Left lobe of liver (tissue), 2 donors: ENCODE results near the gene TSPOAP1. TPM values are rescaled to one million over a fixed set of nuclear protein-coding genes. Genes with fewer than 3 reads are reported as not detected.

ENCODE experiments used
- ATAC-seq: fragments of 200-7000 bp; cut with Tn5 transposase; one replicate; pipeline ENCODE4 v1.9.1; 2020; ENCODE audit warnings: mild to moderate bottlenecking, moderate library complexity
- DNase-seq: peaks from one replicate; pipeline ENCODE4 v3.0.0-alpha.2; 2020; ENCODE audit warnings: low spot score
- total RNA-seq: library from RNA; stranded (reverse); gene quantifications from one replicate; pipeline ENCODE4 v1.2.1, GENCODE V29; 2021
- donor health status: DM: no; HTN: no; CAD: no; lungs with moderate emphysema.
- donor health status: DM: no; HTN: yes; CAD: no.

TSPOAP1 gene
- total RNA-seq, 1 donor from 2014 or later, result 6.5 TPM

DNA sequence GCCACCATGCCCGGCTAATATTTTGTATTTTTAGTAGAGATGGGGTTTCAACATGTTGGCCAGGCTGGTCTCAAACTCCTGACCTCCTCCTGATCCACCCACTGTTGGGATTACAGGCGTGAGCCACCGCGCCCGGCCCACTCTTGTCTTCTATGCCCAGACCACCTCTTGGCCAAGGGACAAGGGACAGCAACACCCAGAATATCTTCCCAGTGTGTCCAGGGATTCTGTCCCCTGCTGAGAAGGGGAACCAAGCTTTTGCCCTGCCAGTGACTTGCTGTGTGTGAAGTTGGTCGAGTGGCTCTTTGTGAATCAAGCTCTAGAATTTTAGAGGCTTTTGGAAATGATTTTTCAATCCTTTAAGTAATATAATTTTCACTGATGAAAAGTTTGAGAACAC lies 46.2 kb downstream of the TSPOAP1 start:
- DNase-seq (no peak), ATAC-seq (no peak)

DNA sequence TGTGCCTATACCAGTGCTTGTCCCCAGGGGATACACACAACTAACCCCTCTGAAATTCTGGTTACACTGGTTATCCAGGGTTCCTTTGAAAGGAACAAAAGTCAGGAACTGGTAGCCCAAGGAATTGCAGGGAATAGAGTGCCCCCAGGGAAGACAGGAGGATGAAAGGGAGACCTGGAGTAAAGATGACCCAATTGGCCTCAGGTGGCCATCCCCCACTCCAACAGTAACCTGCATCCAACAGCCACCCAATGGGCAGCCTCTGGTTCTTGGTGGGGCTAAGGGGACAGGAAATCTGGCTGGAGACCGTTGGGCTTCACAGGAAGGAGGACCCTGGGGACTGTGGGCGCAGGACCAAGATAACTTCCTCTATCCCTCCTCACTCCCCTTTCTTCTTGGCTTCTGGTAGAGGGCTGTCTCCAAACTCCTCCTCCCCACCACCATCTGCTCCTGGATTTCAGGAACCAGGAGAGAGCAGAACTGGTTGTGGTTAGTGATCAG lies 47.0 kb downstream of the TSPOAP1 start:
- ATAC-seq (no peak), DNase-seq (no peak)

DNA sequence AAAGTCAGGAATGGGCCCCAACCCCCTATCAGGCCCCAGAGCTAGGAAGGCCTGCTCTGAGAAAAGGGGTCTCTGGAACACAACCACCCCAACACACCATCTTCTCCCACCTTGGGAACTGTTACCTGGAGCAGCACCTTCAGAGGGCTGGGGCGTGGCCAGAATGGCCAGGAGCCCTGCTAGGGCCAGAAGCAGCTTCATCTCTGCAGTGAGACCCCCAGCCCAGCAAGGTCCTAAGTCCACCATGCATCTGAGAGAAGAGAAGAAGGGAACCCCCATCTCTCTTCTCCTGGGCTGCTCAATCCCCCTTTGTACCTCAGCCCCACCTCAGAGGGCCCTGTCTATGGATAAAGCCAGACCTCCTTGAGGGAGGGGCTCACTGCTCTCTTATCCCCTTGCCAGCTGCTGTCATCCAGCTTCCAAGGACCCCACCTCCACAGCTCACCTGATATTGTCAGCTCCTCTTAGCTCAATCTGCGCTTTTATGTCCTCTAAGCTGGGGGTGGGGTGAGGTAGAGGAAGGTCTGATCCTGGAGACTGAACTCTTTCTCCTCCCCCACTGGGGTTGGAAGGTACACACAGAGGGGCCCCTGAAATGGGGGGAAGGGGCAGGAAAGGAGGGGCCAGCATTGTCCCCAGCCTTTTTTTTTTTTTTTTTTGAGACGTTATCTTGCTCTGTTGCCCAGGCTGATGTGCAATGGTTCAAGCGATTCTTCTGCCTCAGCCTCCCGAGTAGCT lies 47.9 kb downstream of the TSPOAP1 start, which contains the start of gene MPO:
MPO (minus strand) TSS at position 456 of the 738 bp plus-strand sequence; CDS start at position 279, 177 bp downstream.
- DNase-seq (no peak), ATAC-seq (no peak)

DNA sequence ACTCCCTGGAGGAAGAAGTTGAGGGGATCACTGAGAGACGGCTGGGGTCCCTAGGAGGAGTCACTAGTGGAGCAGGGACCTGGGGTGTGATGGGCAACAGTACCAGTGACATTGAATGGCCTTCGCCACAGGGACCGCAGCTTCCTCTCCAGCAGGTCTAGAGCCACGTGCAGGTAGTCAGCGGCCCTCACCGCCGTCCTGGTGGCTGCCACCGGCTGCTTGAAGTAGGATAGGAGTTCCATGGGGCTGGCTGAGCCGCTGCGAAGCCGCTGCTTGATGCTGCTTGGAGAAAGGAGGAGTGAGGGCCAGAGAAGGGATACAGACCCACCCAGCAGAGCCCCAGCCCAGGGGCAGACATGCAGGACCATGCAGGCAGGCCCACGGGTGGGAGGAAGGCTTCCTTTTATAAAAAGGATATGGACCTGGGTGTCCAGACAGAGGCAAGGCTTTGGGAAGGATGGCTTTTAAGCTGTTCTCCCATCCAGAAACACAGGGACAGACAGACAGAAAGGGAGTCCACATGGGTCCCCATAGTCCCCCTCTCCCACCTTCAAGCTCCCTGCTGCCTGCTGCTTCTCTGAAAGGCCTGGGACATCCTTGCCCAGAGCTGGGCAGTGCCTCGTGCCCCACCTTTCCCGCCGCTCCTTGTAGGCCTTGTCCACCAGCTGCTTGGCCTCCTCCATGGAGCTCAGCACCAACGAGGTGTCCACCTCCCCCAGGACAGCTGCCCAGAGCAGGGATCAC lies 48.7 kb downstream of the TSPOAP1 start:
- DNase-seq (no peak), ATAC-seq (no peak)

DNA sequence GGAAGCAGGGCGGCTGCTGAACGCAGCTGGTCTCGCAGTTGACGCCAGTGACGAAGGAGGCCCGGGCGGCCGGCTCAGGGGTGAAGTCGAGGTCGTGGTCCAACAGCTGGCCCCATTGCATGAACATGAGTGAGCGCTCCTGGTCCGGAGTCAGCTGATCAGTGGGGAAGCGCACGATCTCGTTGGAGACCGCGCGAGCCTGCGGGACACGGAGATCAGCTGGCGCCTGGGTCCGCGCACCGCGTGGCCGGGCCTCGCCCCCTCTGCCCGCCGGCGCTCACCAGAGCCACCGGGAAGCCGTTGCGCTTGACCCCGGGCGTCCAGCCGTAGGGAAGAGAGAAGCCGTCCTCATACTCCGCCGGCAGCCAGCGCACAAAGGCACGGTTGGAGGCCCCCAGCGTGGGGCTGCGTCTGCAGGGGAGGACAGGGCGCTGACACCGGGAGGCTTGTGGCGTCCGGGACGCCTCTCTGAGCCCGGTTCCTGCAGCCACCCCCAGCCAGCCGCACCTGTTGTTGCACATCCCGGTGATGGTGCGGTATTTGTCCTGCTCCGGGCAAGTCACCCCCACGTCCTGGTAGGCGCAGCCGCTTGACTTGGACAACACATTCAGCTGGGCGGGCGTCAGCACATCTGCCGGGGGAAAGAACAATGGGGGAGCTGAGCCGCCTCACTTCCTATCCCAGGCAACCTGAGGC lies 49.4 kb downstream of the TSPOAP1 start:
- DNase-seq (no peak), ATAC-seq (peak; percentile 74)

DNA sequence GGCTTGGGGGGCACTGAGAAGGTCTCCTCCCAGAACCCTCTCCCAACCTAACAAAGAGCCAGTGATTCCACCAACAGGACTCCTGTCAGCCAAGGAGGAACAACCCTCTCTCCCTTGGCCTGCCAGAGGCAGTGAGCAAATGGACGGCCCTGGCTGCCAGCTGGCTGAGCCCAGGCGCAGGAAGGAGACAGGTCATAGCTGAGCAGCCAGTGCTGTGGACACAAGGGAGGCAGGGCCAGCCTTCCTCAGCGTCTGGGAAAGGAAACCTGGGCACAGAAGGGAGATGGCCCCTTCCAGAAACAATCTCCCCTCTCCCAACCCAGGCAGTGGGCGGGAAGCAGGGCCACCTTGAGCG lies 50.0 kb downstream of the TSPOAP1 start:
- no peak for DNase-seq
- peak; percentile 81 for ATAC-seq

DNA sequence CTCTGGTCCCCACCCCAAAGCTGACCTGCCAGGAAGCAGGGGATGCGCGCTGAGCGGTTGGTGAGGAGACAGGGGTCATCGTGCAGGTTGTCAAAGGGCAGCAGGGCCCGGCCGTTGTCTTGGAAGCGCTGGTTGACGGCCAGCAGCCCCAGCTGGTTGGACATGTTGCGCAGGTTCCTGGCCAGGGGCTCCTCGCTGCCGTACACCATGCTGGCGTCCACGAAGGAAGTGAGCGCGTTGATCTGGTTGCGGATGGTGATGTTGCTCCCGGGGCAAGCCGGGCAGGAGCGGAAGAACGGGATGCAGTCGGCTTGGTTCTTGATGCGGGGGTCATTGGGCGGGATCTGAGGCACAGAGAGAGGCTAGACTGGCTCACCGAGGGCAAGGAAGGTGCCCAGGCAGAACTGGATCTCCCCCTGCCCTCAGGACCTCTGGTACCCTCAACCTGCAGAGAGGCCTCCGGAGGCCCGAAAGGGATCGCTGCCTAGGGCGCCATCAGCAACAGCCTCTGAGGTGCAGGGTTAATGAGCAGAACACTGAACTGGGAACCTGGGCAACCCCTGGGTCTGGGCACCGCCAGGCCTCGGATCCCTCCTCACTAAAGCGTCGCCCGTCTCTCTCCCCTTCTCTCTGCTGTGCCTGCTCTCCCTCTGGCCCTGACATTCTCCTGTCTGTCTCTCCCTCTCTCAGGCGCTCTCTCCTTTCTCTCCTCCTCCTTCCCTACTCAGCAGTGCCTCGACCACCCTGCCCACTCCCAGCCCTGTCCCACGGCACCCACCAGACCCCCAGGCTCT lies 50.6 kb downstream of the TSPOAP1 start:
- DNase-seq (no peak), ATAC-seq (no peak)

DNA sequence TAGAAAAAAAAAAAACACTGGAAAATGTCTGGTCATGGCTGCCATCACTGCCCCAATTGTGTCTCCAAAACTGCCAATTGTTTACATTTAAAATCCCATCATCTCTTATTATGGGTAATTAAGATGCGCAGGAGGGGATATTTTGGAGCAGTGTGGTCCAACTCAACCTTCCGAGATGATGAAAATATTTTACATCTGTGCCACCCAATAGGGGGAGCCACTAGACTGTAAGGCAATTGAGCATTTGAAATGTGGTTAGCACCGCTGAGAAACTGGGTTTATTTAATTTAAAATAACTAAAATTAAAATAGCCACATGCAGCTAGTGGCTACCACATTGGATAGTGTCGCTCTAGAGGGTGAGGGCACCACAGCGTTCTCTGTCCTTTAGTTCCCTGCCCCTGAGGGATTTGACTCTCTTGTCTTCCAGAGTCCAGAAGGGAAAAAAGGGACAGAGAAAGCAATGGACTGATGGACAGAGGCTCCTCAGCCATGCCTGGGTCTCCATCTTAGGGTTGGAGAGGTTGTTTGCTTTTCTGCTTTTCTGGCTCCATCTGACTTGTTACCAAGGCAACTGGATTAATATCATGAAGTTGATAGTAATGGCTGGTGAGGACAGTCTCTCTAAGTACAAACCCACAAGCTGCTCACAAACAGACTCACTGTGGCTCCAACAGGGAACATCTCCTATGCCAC lies 51.3 kb downstream of the TSPOAP1 start:
- no peak for DNase-seq
- no peak for ATAC-seq

DNA sequence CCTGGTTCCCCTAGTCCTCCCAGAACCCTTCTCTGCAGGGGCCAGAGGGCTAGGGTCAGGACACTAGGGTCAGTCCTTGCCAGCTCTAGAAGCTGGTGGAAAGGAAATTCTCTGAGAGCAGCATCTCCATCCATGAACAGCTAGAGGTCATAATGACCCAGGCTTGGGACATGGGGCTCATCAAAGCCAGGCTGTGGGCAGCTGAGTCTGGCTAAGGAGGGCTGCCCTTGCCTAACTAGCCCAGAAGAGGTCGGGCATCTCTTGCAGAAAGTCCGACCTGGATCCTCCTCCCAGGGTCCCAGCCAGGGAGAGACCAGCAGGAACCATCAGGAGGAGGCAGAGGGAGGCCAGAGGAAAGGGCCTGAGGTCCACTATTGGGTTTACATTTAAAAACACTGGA lies 52.2 kb downstream of the TSPOAP1 start:
- DNase-seq (no peak), ATAC-seq (no peak)

DNA sequence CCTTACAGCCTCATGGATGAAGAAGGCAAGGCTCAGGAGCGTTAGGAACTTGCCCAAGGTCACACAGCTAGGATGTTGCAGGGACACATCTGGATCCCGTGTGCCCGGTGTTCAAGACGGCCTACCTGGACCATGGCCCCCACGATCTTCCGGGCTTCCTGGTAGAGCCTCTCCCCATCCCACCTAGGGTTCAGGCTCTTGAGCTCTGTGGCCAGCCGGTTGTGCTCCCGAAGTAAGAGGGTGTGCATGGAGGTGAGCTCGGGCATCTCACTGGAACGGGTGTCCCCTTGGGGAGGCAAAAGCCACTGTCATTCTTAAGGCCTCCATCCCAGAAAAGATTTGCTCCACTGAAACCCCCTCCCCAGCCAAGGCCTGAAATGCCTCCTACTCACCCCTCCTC lies 53.2 kb downstream of the TSPOAP1 start:
- ATAC-seq, result no peak
- no peak for DNase-seq

DNA sequence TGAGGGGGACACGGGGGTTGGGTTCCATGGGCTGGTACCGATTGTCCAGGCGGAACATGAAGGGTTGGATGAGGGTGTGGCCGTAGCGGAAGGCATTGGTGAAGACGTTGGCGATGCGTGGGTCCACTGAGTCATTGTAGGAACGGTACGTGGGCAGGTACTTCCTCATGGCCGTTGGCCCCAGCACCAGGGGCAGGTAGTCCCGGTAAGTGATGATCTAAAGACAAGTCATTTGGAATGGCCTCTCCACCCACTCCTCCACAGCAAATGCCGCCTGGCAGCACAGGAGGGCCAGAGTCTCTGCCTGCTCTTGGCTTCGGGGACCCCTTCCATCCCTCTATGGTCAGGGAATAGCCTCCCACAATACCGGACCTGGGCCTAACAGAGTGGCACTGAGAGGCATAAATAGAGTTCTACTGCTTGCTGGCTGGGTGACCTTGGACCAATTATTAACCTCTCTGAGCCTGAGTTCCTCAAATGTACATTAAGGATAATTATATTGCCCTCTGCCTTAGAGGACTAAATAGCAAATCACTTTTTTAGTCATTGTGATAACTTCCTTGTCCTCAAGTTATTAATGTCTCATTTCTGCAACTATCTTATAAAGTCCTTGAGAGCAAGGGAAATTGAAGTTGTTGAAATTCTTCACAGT lies 55.0 kb downstream of the TSPOAP1 start:
- ATAC-seq (no peak), DNase-seq (no peak)

DNA sequence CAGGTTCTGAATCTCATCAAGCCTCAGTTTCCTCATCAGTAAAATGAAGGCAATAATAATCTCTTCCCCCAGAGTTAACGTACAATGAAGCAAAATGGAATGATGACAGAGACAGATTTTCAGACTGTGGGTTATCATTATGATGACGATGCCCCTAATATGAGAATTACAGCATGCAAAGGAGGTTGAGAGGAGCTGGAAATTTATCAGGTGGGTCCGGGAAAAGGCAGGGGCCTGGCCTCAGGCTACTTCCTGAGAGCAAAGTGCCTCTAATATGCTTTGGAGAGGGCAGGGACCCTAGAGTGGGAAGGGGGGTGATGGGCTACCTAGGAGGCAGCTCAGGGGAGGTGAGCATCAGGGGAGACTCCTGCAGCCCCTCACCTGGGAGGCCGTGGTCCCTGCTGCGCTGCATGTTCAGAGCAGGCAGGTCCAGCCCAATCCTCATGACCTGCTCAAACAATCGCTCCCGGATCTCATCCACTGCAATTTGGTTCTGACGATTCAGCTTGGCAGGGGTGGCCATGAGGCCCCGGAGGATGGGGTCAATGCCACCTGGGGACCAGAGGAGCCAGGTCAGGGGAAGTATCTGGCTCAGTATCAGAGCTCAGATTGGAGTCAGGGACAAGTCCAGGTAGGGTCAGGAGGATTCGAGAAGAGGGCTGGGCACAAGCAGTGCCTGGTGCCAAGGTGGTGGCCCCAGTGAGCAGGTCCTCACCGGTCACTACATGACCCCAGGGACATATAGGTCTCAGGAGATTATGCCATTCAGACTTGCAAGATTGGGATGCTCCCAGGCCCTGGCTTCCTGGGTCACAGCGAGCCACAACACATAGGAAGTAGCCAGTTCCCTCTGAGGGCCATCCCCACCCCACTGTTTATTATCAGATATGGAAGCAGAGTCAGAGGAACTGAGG lies 56.0 kb downstream of the TSPOAP1 start:
- ATAC-seq (no peak), DNase-seq (no peak)

DNA sequence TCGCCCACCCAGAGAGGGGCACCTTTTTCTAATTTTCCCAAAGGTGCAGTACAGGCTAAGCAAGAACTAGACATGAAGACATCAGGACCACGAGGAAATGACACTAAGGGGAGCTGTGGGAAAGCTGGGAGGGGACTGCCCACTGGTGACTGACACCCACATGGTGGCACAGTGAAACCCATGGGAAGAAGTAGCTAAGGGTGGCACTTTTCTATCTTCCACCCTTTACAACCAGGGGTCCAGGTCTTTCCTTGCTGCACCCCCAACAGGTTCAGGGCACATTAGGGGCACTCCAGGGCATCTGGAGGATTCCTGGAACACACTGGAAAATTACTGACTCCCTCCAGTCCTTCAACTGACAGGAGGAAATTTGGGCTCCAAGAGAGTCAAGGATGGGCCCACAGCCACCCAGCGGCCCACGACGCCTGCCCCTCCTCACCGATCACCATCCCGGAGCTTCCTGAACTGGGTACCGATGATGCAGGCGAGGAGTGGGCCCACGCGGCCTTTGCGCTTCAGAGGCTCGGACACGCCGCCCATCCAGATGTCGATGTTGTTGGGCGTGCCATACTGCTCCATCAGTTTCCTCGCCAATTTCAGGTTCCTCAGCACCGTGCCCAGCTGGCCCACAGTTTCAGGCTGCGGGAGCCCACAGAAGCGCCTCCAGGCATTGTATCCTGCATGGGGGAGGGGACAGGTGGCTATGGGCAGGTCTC lies 57.2 kb downstream of the TSPOAP1 start:
- ATAC-seq (no peak), DNase-seq (no peak)

DNA sequence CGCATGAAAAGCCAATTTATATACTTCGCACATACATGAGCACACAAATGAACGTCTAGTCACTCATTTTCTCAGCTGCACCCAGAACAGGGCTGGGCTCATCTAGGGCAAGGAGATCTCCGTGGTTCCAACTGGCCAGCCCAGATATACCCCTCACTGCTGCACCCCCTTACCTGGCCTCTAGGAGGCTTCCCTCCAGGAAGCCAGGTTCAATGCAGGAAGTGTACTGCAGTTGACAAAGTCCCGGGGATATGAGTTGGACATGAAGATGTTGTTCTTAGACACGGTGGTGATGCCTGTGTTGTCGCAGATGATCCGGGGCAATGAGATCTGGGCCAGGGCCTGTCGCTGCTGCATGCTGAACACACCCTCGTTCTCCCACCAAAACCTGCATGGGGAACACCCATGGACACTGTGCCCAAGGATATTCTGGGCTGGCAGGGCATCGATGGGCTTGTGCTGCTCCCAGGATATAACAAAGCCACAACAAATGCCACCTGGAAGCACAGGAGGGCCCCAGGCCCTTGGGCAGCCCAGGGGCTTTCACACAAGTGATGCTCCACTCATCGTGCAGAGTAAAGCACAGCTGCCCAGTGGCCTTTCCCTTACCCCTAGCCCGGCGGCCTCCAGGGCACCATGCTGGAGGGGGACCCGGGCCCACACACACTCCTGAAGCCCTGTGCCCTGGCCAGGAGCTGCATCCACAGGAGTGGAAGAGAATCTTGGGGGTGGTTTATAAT lies 57.9 kb downstream of the TSPOAP1 start:
- ATAC-seq (no peak), DNase-seq (no peak)

DNA sequence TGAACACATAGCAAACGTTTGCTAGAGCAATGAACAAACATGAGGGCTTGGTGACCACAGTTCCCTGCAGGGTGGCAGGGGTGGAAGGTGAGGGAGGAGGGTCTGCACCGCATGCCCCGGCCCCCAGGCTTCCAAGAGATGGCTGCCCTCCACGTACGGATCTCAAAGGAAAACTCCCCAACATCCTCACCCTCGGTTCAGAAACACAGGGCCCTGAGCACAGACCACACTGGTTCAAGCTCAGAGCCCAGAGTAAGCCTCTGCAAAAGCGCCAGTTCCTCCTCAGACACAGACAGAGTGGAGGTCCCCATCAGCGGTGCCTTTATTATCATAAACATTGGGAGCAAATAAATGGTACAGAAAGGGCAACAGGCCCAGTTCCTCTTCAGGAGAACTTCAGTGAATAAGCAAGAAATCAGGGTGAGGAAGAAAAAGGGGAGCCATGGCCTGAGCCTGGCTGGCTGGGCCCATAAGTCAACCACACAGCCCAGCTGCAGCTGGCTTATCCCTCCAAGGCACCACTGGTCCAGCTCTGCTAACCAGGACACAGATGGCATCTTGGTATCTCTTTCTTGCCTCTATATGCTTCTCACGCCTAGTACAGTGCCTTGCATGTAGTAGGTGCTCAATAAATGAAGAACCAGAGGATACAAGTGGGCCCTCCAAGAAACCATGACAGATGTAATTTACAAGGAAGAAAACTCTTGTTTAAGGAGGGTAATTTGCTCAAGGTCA lies 58.9 kb downstream of the TSPOAP1 start:
- DNase-seq (no peak), ATAC-seq (no peak)

DNA sequence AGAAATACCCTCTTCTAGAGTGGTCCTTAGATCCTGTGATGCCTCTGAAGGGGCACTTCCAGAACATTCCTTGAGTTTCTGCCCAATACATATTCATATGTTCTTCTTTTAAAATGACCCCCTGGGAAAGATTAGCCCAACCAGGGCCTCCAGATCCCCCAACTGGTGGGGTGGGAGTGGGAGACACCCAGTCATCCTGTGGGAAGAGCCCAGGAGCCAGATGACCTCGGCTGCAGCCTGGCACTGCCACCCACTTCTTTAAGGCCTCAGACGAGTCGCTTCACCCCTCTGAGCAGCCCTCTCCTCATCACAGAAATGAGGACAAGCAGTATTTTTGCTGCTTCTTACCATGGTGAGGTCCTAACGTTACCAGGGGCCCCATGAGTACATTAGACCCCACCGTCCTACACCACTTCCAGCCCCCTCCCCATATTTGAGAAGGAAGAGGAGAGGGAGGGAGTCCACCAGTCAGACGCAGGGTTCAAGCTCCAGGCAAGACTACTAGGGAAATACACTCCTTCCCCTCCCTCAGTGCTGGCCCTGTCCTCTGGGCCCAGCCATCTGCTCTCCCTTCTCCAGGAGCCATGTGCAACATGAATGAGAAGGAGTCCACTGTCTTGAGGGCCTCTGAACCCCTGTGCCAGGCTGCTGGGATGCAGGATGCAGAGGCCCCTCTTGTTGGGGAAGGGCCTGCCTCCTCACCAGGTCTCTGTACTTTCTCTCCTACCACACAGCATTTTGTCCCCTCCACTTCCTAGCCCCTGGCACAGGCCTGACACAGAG lies 59.6 kb downstream of the TSPOAP1 start:
- ATAC-seq, result no peak
- no peak for DNase-seq
